GM21619 (cell line): Measurements from ENCODE around the gene GTPBP4.

Experiments used
- ATAC-seq: cut with Tn5 transposase; IDR thresholded peaks from one replicate; pipeline ENCODE4 v1.9.1; 2021; ENCODE audit not compliant: unreplicated experiment

GTPBP4 gene

DNA sequence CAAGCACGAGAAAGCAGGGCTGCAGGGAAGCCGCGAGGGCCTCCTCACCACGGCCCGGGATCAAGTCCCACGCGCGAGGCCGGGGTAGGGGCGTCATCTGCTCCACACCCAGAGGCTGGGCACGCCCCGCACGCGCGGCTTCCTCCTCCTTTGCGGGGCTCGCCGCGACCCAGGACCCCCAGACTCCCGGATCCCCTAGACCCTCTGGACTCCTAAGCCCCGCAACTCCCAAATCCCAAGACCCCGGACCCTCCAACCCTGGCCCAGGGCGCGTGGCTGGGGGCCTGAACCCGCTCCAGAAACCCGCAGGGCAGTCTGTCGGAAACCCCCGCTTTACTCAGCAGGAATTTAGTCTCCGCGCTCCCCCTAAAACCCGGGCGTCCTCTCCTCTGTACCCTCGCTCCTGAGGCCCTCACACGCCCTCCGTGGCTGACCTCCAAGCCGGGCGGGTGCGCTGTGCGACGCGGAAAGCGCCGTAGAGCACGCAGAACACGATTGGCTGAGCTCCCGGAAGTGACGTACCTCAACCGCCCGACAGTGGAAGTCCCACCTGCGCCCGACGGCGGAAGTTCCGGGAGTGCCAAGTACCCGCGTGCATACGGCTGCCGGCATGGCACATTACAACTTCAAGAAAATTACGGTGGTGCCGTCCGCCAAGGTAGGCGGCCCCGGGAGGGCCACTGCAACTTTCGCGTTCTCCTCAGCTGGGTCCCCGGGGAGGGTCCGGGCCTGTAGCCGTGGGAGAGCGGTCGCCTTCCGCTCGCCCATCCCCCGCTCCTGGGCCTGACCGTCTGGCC, at the start of gene GTPBP4:
GTPBP4 (plus strand) TSS at position 565 of the 797 bp plus-strand sequence; CDS start at position 611, 46 bp downstream.
- peak; percentile 92 for ATAC-seq

DNA sequence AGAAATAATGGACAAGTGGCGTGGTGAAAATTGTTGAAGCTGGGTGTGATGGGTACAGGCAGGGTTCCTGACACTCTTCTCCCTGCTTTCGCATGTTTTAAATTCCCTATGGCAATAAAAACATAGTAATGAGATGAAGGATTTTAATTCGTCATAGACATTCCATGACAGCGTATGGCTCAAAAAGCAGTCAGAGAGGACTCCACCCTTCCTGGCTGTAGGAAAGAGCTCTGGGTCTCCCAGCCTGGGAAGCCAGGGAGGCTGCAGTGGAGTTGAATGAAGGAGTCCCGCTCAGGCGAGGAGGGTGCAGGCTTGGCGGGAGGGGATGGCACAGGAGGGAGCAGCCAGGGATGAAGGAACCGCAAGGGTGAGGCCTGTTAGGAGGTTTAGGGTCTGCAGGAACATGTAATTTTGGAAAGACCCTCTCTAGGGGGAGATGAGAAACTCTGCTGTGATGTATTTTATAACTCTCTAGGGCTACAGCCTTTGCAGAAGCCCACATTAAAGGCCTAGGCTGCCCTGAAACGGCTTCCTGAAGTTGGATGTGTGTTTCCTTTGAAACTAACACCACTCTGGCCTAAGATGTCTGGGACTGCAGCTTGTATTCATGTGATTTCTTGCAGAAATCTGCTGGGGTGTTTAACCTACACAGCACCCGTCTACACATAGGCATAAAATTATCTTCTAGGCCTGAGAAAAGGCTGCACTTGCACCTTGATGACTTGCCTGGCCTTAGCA, 49.1 kb upstream of the GTPBP4 start:
- no peak for ATAC-seq

DNA sequence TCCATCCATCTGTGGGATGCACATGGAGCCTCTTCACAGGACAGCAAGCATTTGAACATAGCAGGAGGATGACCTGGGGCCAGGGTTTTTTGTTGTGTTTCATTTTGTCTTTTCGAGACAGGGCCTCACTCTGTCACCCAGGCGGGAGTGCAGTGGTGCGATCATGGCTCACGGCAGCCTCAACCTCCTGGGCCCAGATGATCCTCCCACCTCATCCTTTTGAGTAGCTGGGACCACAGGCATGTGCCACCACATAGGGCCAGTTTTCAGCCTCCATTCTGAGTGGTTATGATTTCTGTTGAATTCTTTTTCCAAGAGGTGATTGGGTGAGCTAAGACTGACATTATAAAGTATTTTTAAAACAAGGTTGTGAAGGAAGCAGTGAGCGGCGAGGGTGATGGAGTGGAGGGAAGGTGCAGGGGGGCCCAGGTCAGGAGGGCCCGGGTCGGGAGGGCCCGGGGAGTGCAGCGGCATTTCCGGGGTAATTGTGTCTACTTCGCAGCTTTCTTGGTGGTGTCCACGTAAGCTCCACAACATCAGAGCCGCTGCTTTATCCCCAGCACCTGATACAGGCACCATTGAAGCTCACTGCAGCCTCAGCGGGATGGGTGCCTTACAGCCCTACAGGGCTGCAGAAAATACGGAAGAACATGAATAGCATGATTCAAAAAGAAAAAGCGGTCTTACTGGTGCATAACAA, 44.8 kb upstream of the GTPBP4 start:
- peak; percentile 42 for ATAC-seq

DNA sequence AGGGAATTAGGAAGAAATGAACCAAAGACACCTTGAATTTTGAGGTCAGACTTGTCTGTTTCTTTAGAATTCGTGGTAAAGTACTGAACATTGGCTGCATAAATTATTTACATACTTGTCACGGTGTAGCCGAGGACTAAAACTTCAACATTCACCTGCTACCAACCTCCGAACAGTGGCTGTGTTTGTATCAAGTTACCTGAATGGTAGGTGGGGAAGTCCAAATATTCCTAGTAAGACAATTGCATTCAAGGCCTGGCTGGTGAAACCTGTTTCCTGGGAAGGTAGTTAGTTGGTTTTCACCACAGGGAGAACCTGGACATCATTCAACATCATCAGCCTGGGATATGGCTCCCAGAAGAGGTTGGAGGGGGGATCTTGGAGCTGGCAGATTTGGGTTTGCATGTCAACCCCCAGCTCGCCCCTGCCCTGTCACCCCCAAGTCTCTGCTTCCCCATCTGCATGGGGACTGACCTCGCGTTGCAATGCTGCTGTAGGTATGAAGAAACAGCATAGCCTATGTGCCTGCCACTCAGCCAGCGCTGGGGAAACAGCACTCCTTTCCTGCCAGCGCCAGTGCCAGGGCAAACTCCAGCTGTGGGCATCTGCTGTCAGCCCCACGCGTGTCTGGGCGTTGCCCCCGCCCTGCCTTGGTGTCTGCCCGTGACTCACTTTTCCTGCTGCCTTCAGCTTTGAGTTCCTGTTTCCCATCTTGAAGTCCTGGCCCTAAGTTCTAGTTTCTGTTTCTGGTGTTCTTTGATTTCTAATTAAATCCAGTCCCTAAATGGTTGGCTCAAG, 44.0 kb upstream of the GTPBP4 start:
- ATAC-seq: peak; percentile 32

DNA sequence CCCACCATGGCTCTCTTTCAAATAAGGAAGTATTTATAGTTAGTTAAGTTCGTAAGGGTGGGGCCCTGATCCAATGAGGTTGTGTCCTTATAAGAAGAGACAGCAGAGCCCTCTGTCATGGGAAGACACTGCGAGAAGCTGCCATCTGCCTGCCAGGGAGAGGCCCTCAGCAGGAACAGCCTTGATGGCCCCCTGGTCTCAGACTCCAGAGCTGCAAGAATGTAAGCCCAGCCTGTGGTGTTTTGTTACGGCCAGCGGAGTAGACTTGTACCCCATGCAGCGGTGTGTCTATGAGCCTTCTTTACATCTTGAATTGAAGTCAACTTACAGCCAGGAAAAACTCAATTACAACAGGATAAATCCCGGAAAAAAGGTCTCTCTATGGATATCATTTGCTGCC, 42.5 kb upstream of the GTPBP4 start:
- ATAC-seq: no peak

DNA sequence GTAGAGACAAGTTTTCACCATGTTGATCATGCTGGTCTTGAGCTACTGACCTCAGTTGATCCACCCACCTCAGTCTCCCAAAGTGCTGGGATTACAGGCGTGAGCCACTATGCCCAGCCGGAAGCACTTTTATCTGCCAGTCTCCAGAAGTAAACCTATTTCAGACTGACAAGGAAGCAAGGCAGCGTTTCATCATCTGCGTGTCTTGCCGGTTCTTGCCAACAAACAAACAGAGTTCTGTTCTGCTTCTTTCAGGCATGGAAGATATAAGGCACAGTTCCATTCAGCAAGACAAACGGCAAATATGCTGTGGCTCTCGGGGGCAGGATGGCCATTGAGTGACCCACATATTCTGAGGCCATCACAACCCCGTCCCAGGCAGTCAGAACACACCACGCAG, 41.2 kb upstream of the GTPBP4 start:
- ATAC-seq: no peak

DNA sequence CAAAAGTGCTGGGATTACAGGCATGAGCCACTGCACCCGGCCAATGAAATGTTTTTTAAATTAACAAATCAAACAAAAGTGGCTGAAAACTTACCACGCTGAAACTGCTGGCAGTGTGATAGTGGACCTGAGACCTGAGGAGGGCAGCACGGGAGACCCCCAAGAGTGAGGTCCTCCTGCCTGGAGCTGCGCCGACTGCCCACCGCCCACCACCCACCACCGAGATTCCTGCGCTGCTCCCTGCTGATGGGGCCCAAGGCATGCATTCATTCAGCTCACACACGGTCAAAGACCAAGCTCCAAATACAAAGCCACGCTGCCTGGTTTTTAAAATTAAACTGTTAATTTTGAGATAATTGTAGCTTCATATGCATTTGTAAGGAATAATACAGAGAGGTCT, 40.4 kb upstream of the GTPBP4 start:
- ATAC-seq: no peak

DNA sequence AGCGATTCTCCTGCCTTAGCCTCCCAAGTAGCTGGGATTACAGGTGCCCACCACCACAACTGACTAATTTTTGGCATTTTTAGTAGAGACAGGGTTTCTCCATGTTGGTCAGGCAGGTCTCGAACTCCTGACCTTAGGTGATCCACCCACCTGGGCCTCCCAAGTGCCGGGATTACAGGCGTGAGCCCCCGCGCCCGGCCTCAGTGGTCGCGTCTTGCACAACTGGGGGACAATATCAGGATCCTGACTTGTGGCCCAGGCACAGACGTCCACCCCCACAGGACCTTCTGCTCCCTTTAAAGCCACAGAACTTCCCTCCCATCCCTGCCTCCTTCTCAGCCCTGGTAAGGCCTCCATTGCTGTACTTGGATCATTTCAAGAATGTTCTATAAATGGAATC, 39.9 kb upstream of the GTPBP4 start:
- ATAC-seq: no peak

DNA sequence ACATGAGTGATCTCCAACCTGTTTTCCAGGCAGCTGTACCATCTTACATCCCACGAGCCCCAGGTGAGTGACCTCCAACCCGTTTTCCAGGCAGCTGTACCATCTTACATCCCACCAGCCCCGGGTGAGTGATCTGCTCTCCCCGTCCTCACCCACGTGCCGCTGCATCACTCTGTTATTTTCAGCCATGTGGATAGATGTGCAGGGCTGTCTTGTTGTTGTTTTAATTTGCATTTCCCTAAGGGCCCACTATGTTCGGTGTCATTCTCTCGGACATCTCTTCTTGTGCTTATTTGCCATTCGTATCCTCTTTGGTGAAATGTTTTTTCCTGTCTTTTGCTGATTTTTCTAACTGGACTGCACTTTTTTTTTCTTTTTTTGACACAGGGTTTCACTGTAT, 38.8 kb upstream of the GTPBP4 start:
- ATAC-seq: no peak

DNA sequence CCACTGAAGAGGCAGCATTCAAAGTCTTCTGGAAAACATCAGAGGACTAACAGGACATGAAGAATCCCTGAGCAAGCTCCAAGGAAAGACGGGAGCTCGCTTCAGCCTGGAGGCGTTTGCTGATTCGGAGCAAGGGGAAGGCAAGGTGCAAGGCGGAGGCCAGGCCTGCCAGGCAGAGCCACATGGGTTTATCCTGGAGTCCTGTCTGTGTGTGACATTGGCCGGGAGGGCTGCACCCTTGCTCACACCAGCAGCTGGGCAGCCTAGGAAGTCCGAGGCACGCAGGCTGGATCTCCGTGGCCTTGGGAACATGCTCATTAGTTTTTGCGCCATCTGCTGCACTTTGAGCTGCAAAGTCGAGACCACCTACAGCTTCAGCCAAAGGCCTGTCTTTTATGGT, 34.4 kb upstream of the GTPBP4 start:
- ATAC-seq: no peak

DNA sequence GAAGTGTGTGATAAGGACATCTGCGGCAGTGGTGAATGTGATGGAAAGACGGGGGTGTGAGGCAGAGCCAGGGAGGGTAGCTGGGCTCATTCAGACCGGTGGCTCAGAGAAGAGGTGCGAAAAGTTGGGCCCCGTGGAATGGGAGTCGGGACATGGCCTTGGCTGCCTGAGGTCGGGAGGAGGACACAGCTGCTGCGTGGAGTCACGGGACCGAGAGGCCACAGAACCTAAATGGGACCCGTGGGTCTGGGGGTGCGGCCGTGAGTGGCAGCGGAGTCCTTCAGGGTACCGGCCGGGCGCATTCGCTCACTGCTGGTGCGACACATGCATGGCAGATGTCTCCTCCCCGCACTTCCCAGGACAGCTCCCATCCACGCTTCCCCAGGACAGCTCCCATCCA, 33.8 kb upstream of the GTPBP4 start:
- ATAC-seq: no peak

DNA sequence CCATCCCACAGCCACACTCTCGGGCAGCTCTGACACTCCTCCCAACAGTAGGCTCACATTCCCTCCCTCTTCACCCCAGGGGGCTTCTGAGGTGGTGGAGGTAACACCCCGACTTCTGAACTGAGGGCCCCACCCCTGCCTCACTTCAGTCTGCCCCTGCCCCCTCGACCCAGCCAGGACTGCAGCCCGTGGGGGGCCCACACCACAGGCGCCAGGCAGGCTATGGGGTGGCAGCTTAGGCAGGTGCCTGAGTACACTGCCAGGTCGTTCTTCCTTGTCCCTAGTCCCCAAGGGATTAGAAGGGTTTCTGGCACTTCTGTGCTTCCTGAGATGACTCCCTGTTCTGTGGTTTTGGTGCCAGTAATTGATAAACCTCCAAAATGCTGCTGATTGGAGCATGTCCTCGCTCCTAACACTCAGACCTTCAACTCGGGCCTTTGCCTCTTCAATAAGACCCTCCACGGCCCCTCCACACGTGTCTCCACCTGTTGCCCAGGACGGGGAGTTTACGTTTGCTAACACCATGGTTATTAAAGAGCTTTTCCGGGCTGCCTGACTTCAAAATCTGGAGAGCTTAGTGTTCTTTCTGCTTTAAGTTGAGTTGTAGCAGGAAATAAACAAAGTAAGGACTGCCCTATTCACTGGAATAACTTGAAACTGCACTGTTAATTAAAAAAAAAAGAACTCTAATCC, 33.0 kb upstream of the GTPBP4 start:
- no peak for ATAC-seq

DNA sequence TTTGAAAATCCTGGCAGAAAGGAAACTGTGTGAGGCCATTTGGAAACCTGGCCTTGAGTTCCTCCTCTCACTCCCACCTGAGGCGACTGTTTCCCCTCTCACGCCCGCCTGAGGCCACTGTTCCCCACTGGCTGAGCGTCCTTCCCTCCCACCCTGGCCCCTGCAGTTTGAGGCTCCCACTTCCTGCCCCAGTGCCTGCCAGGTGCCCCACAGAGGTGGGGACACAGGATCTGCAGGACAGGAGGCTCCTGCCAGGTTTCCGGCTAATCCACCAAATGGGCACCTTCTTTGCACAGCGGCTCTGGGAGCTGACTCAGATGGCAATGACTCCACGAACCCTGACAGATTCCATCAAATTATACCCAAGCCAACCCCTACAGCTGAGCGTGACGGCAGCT, 32.4 kb upstream of the GTPBP4 start:
- no peak for ATAC-seq

DNA sequence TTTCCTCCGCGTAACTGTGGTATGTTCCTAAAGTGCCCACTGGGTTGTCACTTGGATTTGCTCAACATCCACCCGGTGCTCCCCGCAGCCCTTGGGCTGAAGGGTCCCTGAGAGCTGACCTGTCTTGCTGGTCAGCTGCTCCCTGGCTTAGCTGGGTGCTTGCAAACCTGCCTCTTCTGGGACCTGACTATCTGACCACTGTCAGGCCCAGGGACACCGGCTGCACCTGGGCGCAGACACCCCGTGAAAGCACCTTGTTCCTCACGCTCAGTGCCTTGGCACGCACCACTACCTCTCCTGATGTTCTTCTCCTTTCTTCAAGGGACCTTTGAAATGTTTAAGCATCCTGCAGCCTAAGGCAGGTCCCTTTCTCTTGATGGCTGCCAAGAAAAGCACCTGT, 30.1 kb upstream of the GTPBP4 start:
- ATAC-seq: no peak

DNA sequence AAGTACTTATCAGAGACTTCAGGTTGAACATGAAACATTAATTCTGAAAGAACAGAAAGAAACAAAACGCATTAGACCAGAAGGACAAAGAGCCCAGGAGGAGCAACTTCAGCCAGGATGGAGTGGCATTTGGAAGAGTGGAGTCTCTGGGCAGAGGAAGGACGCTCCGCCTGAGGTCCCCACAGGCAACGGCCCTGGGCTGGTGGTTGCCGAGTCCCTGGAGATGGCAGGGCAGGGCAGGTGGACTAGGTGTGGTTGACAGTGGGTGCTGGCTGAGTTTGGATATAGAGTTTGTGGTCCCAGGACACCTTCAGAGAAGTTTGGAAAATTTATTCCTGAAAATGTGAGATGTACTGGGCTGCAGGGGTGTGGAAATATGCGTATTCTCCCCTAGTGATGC, 29.4 kb upstream of the GTPBP4 start:
- no peak for ATAC-seq

DNA sequence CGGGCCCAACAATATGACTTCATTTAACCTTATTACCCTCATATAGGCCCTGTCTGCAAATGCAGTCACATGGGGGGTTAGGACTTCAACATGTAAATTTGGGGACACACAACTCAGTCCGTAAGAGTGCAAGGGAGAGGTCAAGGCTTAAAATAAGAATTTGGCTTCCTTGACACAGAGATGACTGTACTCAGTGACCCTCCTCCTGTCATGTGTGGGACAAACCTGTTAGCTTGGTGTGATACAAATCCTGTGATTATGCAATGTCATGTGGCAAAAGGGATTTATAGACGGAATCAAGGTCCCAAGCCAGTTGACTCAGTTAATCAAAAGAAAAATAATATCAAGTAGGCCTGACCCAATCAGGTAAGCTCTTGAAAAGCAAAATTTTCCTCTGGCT, 25.9 kb upstream of the GTPBP4 start:
- ATAC-seq: no peak

DNA sequence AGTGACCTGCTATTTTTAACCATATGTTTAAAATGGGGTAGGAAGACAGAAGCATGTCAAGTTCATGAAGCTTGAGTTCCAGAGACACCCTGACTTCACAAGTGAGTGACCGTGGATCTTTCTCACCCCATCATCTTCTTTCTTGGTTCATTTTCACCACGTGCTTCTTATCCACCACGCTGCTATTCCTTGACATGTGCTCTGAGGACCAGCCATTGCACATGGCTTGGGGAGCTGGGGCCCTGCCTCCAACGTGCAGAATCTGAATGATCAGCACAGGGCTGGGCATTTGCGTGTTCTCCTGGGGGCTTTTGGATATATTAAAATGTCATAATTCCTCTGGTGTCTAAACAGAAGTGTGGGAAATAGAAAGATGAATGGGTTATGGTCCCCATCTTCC, 25.0 kb upstream of the GTPBP4 start:
- ATAC-seq: no peak

DNA sequence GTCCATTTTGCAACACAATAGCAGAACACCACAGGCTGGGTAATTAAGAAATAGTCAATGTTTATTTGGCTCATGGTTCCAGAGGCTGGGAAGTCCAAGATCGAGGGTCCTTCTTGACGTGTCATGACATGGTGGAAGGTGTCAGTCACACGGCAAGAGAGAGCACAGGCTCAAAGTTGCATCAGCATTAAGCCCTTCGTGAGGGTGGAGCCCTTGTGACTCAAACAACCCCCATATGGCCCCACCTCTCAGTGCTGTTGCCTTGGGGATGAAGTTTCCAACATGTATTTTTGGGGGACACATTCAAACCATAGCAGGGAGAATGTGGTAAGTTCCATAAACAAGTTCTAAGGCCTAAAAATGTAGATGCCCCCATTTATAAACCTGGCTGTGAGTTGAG, 24.6 kb upstream of the GTPBP4 start:
- ATAC-seq: no peak

DNA sequence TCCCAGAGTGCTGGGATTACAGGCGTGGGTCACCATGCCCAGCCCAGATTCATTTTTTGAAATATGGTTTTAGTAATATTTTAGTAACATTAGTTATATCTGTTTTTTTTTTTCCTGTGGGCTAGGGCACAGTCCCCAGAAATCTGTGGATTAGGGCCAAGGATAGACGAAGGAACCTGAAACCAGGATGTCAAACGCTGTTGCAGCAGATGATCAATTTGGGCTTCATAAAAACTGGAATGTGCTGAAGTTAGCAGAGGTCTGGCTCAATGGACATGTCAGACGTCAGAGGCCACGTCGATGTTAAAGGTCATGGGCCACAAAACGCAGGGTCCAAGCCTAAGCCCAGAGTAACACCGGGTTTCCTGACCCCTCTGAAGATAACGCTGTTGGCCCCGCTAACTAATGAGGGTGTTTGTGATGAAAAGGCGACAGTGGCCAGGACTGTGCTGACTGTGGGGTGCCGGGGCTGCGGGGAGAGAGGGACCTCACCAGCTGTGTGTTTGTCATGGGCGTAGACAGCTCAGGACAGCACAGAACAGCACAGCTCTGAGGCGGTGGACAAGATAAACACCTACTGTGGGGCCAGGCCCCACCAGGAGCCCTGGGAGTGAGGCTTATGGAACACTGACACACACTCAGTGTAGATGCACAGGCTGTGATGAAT, 23.8 kb upstream of the GTPBP4 start:
- ATAC-seq: no peak

DNA sequence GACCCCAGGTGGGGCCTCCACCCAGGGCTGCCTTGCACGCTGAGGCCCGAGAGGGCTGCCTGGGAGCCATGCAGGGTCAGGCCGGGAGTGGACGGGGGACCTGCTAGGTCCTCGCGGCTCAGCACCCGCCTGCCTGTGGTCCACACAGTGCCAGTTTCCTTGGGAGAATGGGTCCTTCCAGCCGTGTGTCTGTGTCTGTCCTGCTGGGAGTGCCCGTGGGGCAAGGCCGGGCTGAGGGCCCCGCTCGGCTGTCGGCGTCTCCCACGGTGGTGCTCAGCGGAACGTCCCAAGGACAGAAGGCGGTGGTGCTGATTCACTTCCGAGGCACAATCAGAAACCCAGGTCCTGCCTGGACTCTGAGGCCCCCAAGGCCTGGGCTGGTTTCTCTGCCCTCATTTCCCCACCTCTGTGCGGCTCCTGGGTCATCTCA, 23.2 kb upstream of the GTPBP4 start:
- no peak for ATAC-seq
